Mononuclear cell (primary cell): Measurements from ENCODE around the gene ALKBH5. TPM values are rescaled to one million over a fixed set of nuclear protein-coding genes. Genes with fewer than 3 reads are reported as not detected.
A peak's percentile ranks its signal among the peaks of the same experiment; 100 is the strongest.

Experiments
- H3K27me3 ChIP-seq: 2 replicates; pipeline ENCODE4 v1.6.0; 2011; ENCODE audit warnings: low read length, control low read depth; ENCODE audit not compliant: insufficient read depth
- H3K4me1 ChIP-seq: 2 replicates; pipeline ENCODE4 v1.5.1; 2011; ENCODE audit warnings: mild to moderate bottlenecking, low read length, control low read depth; ENCODE audit not compliant: insufficient read depth
- H3K4me3 ChIP-seq: 2 replicates; pipeline ENCODE4 v1.5.1; 2011; ENCODE audit warnings: mild to moderate bottlenecking, low read length, moderate library complexity
- H3K9me3 ChIP-seq: 2 replicates; pipeline ENCODE4 v1.5.1; 2011; ENCODE audit warnings: low read depth, mild to moderate bottlenecking, control low read depth, low read length
- total RNA-seq: library from RNA; depleted of rRNA; stranded (reverse); fragments of >200 nt; gene quantifications from one replicate; pipeline ENCODE4 v1.2.3, GENCODE V29; 2012

The ALKBH5 gene
- total RNA-seq, result 97.9 TPM

GRCh38 chr17:18183334-18184142 is at the start of gene ALKBH5:
ALKBH5 (plus strand) TSS chr17:18183828; CDS start chr17:18184244, 416 bp downstream.
- no peaks in the 10 kb centered on the region for H3K27me3 ChIP-seq
- peak within 1 kb of the TSS; percentile 78 for H3K4me3 ChIP-seq
- peaks cover 53% of the 10 kb centered on the region for H3K4me1 ChIP-seq
- H3K9me3 ChIP-seq, result no peaks in the 10 kb centered on the region

DNA sequence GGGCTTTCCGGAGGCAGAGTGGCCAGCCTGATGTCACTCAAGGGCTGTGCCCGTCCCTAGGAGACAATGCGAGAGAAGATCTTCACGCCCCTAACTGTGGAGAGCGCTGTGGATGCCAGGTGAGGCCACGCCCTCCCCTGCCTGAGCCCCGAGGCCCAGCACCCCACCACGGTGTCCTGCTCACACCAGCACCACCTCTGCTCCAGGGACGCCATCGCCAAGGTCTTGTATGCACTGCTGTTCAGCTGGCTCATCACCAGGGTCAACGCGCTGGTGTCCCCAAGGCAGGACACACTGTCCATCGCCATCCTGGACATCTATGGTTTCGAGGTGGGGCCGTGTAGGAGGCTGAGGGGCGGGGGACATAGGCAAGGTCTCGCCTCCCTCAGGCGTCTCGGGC is 47.3 kb upstream of the ALKBH5 start:
- no peak overlapping the region for H3K4me3 ChIP-seq
- no peaks in the 10 kb centered on the region for H3K27me3 ChIP-seq
- H3K4me1 ChIP-seq, result no peaks in the 10 kb centered on the region
- no peaks in the 10 kb centered on the region for H3K9me3 ChIP-seq

DNA sequence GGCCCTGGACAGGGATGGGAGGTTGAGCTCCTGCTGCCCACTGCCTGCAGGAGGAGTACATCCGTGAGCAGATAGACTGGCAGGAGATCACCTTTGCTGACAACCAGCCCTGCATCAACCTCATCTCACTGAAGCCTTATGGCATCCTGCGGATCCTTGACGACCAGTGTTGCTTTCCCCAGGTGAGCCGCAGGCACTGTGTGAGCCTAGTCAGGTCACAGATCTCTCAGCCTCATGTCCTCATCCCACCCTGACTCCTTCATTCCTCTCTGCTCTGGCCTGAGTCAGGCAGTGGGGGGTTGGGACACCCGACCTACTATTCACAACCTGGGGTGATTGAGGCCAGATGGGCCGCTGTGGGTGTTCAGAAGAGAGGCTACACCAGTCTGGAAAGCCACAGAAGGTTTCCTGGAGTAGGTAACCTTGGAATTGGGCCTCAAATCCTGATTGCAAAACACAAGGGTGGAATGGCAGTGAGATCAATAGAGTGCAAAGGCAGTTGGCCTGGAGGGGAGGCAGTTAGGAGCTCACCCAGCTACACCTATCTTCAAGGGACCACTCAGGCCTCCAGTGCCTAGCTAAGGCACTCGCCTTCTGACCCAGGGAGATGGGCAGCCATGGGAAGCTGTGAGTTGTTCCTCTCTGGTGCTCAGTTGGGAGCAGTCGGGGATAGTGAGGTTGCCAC is 45.4 kb upstream of the ALKBH5 start:
- no peaks in the 10 kb centered on the region for H3K9me3 ChIP-seq
- no peaks in the 10 kb centered on the region for H3K4me1 ChIP-seq
- H3K4me3 ChIP-seq, result no peak overlapping the region
- H3K27me3 ChIP-seq, result no peaks in the 10 kb centered on the region

DNA sequence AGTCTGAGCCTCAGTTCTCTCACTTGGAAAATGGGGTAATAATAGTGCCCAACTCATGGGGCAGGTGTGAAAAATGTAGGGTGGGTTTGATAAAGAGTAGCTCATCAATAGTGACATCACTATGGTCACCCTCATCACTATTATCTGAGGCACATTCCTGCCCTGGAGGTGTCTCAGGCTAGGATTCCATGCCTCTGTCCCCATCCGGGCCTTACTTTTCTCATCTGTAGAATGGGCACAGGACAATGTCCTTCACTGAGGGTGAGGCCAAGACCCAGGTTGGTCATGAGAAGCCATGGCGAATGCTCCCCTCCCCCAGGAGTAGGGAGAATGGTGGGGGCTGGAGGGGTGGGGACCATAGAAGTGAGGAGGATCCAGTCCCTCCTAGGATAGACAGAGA is 44.5 kb upstream of the ALKBH5 start:
- Histone ChIP-seq H3K4me1 (no peaks in the 10 kb centered on the region), H3K9me3 (no peaks in the 10 kb centered on the region), H3K4me3 (no peak overlapping the region), H3K27me3 (no peaks in the 10 kb centered on the region)

DNA sequence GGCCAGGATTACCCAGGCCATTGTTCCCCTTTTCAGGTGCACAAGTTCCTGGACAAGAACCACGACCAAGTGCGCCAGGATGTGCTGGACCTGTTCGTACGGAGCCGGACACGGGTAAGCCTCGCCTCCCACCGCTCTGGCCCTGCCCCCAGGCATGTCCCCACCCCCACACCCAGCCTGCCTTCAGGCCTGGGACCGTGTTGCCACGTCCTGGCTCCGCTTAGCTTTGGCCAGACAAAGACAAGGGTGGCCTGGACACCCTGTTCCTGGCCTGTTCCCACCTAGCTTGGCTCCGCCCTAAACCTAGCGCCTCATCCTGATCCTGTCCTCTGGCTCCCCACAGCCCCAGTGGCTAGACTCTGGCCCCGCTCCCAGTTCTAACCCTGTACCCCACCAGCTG is 44.1 kb upstream of the ALKBH5 start:
- H3K4me3 ChIP-seq, result no peak overlapping the region
- no peaks in the 10 kb centered on the region for H3K9me3 ChIP-seq
- H3K4me1 ChIP-seq, result no peaks in the 10 kb centered on the region
- no peaks in the 10 kb centered on the region for H3K27me3 ChIP-seq

- H3K4me1 ChIP-seq, result no peaks in the 10 kb centered on the region
- no peaks in the 10 kb centered on the region for H3K9me3 ChIP-seq
- H3K4me3 ChIP-seq, result no peak overlapping the region
- H3K27me3 ChIP-seq, result no peaks in the 10 kb centered on the region
Measured at GRCh38 chr17:18139949-18140348, 43.7 kb upstream of the ALKBH5 start.

- H3K27me3 ChIP-seq, result no peaks in the 10 kb centered on the region
- H3K9me3 ChIP-seq, result no peaks in the 10 kb centered on the region
- H3K4me1 ChIP-seq, result no peaks in the 10 kb centered on the region
- H3K4me3 ChIP-seq, result no peak overlapping the region
Measured at GRCh38 chr17:18140648-18141047, 43.0 kb upstream of the ALKBH5 start.

DNA sequence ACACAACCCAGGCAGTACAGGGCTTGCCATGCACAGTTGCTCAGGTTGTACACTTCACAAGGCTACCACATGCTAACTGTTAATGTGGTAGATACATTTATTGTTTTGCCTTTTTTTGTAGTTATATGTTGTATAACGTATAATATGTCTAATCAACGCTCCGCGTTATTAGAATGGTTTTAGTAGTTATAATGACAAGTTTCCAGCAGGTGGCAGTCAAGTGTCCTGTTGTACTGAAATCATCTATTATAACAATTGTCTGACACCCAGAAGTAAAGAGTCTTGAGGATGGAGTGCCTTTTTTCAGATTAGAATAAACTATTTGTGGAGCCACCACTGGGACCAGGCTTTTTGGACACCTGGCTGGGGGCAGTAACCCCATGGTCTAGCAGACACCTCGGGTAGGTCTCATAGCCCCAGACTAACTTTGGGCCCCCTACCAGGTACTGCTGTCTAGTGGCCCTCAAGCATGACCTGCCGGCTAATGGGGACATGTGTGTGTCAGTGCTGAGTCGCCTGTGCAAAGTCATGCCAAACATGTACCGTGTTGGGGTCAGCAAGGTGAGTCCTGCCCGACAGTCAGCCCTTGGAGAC is 42.3 kb upstream of the ALKBH5 start:
- Histone ChIP-seq H3K27me3 (no peaks in the 10 kb centered on the region), H3K9me3 (no peaks in the 10 kb centered on the region), H3K4me3 (no peak overlapping the region), H3K4me1 (no peaks in the 10 kb centered on the region)

- Histone ChIP-seq H3K4me1 (no peaks in the 10 kb centered on the region), H3K9me3 (no peaks in the 10 kb centered on the region), H3K27me3 (no peaks in the 10 kb centered on the region), H3K4me3 (no peak overlapping the region)
Measured at GRCh38 chr17:18142417-18142816, 41.2 kb upstream of the ALKBH5 start.

- Histone ChIP-seq H3K4me3 (no peak overlapping the region), H3K27me3 (no peaks in the 10 kb centered on the region), H3K9me3 (no peaks in the 10 kb centered on the region), H3K4me1 (no peaks in the 10 kb centered on the region)
Measured at GRCh38 chr17:18143044-18143936, 40.3 kb upstream of the ALKBH5 start.

GRCh38 chr17:18144261-18144660 is 39.4 kb upstream of the ALKBH5 start:
- H3K9me3 ChIP-seq, result no peaks in the 10 kb centered on the region
- H3K4me3 ChIP-seq, result no peak overlapping the region
- H3K4me1 ChIP-seq, result no peaks in the 10 kb centered on the region
- H3K27me3 ChIP-seq, result no peaks in the 10 kb centered on the region

GRCh38 chr17:18144855-18145254 is 38.8 kb upstream of the ALKBH5 start:
- H3K4me1 ChIP-seq, result no peaks in the 10 kb centered on the region
- no peaks in the 10 kb centered on the region for H3K9me3 ChIP-seq
- H3K27me3 ChIP-seq, result no peaks in the 10 kb centered on the region
- H3K4me3 ChIP-seq, result no peak overlapping the region

GRCh38 chr17:18145811-18146210 is 37.8 kb upstream of the ALKBH5 start:
- H3K4me3 ChIP-seq, result no peak overlapping the region
- no peaks in the 10 kb centered on the region for H3K27me3 ChIP-seq
- no peaks in the 10 kb centered on the region for H3K4me1 ChIP-seq
- H3K9me3 ChIP-seq, result no peaks in the 10 kb centered on the region

DNA sequence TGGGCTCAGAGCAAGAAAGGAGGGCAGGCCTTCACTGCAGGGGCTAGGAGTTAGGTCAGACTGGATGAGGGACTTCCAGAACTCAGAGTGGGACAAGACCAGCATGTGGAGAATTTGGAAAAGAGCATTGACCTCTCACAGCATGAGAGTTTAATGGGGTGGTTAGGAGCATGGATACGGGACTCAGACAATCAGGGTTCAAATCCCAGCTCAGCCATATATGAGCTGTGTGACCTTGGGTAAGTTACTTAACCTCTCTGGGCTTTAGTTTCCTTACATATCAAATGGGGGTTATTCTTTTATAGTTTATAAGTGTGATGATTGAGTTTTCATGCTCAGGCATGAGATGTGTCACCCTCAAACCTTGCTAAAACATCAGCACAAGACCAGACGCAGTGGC is 37.4 kb upstream of the ALKBH5 start:
- Histone ChIP-seq H3K4me1 (no peaks in the 10 kb centered on the region), H3K4me3 (no peak overlapping the region), H3K27me3 (no peaks in the 10 kb centered on the region), H3K9me3 (no peaks in the 10 kb centered on the region)

DNA sequence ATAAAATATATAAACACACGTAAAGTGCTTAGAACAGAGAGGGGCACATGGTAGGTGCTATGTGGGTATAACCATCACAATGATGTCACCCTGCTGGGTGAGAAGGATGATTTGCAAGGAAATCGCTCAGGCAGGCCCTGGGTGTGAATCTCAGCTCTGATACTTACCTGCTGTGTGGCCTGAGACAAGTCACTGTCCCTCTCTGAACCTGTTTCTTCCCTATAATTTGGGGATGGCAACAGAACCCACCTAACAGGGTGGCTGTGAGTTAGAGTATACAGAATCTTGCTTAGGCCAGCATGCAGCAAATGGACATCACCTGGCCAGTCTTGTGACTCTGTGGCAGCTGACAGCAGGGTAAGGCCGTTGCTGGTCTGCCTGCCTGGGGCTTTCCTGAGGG is 36.6 kb upstream of the ALKBH5 start:
- no peaks in the 10 kb centered on the region for H3K27me3 ChIP-seq
- H3K4me3 ChIP-seq, result no peak overlapping the region
- no peaks in the 10 kb centered on the region for H3K9me3 ChIP-seq
- H3K4me1 ChIP-seq, result no peaks in the 10 kb centered on the region
